GM19240 (cell line): ENCODE measurements around the gene THYN1.

ENCODE experiments used
- DNase-seq: peaks from one replicate; pipeline ENCODE4 v3.0.0; 2011; ENCODE audit warnings: low spot score; ENCODE audit not compliant: insufficient read length

THYN1 gene

GRCh38 chr11:134223121-134223520, 30.0 kb downstream of the THYN1 start:
- no peak for DNase-seq

GRCh38 chr11:134216816-134217215, 36.3 kb downstream of the THYN1 start:
- no peak for DNase-seq

GRCh38 chr11:134215836-134216235, 37.3 kb downstream of the THYN1 start:
- no peak for DNase-seq

- DNase-seq = no peak
These were observed 45.5 kb downstream of the THYN1 start for GRCh38 chr11:134207538-134208239.

GRCh38 chr11:134206185-134206584, 47.0 kb downstream of the THYN1 start:
- no peak for DNase-seq

- DNase-seq = no peak
These were observed 47.4 kb downstream of the THYN1 start for GRCh38 chr11:134205729-134206128.

GRCh38 chr11:134202661-134203060, 50.5 kb downstream of the THYN1 start:
- DNase-seq = no peak

- no peak for DNase-seq
These were observed 52.5 kb downstream of the THYN1 start for GRCh38 chr11:134200688-134201087.

GRCh38 chr11:134199531-134199930, 53.6 kb downstream of the THYN1 start:
- DNase-seq = no peak
